ENCODE data around the gene PPP2R5A.

The PPP2R5A gene

DNA sequence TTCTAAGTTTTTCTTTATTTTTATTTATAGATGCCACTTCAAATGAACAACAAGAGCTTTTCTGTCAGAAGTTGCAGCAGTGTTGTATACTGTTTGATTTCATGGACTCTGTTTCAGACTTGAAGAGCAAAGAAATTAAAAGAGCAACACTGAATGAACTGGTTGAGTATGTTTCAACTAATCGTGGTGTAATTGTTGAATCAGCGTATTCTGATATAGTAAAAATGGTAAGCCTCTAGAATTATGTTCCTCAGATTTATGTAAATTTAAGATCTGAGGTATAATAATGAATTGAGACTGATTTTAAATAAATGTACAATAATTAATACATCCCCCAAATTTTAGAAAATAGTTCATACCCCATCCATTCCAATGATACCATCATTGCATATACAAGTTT, 43.9 kb downstream of the PPP2R5A start:
- H3K36me3 ChIP-seq (ENCODE audit: control insufficient read depth in 1 of 2, insufficient read depth in 2 of 2, low read length in 2 of 2) = peaks cover 6 to 10% of the 10 kb centered on the region in 2 donors
- no peak overlapping the region for H3K27ac ChIP-seq (ENCODE audit: low read length)
- H3K4me1 ChIP-seq (ENCODE audit: control insufficient read depth in 1 of 2, insufficient read depth in 2 of 2, low read length in 2 of 2) = no peaks in the 10 kb centered on the region
- H3K9me3 ChIP-seq (ENCODE audit: control insufficient read depth in 1 of 2, low read length in 2 of 2) = no peaks in the 10 kb centered on the region
- no peak overlapping the region for H3K4me3 ChIP-seq (ENCODE audit: low read depth in 1 of 2, low read length in 2 of 2)
- no peaks in the 10 kb centered on the region for H3K27me3 ChIP-seq (ENCODE audit: low read depth, low read length)

DNA sequence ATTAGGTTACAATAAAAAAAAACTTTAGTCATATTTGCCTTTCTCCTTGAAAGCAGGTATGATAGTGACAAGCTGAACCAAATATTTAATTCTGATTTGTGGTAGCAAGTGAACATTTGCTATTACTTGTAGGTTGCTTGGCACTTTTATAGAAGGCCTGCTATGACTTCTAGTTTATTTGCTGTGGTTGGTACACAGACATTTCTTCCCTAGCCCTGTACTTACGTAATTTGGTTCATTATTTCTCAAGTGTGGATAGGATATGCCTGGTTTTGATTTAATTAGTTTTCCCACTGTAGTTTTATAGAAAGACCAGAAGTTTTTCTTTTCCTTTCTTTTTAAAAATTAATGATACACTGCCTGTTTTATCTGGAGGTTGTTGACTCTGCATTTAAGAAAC, 55.9 kb downstream of the PPP2R5A start:
- Histone ChIP-seq H3K27me3 (ENCODE audit: low read depth, low read length) (no peaks in the 10 kb centered on the region), H3K27ac (ENCODE audit: low read length) (no peak overlapping the region), H3K9me3 (ENCODE audit: control insufficient read depth in 1 of 2, low read length in 2 of 2) (no peaks in the 10 kb centered on the region), H3K4me3 (ENCODE audit: low read depth in 1 of 2, low read length in 2 of 2) (no peak overlapping the region), H3K4me1 (ENCODE audit: control insufficient read depth in 1 of 2, insufficient read depth in 2 of 2, low read length in 2 of 2) (no peaks in the 10 kb centered on the region), H3K36me3 (ENCODE audit: control insufficient read depth in 1 of 2, insufficient read depth in 2 of 2, low read length in 2 of 2) (peaks cover 4 to 6% of the 10 kb centered on the region in 2 donors)

DNA sequence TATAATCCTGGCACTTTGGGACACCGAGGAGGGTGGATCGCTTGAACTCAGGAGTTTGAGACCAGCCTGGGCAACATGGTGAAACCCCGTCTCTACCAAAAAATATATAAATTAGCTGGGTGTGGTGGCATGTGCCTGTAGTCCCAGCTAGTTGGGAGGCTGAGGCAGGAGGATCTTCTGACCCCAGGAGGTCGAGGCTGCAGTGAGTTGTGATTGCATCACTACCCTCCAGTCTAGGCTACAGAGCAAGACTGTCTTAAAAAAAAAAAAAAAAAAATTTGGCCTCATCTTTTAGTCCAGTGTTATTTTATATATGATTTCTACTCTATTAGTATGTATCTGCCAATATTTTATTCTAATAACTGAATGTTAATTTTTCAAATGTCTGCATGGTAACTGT, 59.7 kb downstream of the PPP2R5A start:
- Histone ChIP-seq H3K4me3 (ENCODE audit: low read depth in 1 of 2, low read length in 2 of 2) (no peak overlapping the region), H3K36me3 (ENCODE audit: control insufficient read depth in 1 of 2, insufficient read depth in 2 of 2, low read length in 2 of 2) (peaks cover 15 to 22% of the 10 kb centered on the region in 2 donors), H3K4me1 (ENCODE audit: control insufficient read depth in 1 of 2, insufficient read depth in 2 of 2, low read length in 2 of 2) (no peaks in the 10 kb centered on the region), H3K27me3 (ENCODE audit: low read depth, low read length) (no peaks in the 10 kb centered on the region), H3K27ac (ENCODE audit: low read length) (no peak overlapping the region), H3K9me3 (ENCODE audit: control insufficient read depth in 1 of 2, low read length in 2 of 2) (no peaks in the 10 kb centered on the region)

DNA sequence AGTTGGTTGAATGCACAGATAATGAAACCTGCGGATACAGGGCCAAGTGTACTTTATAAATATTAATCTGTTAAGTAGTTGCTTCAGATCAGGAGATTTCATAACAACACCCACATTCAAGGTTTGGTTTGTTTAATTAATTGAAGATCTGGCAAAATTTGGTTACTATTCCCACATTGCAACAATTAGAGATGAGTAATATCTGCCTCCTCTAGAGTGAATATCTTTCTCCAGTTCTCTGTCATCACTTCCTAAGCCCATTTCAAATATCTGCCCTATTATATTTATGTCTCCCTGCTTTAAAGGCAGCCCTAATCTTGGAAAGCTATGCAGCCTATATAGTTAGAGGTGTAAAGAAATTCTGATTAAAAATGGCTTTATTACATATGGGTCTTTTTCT, 61.4 kb downstream of the PPP2R5A start:
- Histone ChIP-seq H3K4me1 (ENCODE audit: control insufficient read depth in 1 of 2, insufficient read depth in 2 of 2, low read length in 2 of 2) (no peaks in the 10 kb centered on the region), H3K36me3 (ENCODE audit: control insufficient read depth in 1 of 2, insufficient read depth in 2 of 2, low read length in 2 of 2) (peaks cover 15 to 24% of the 10 kb centered on the region in 2 donors), H3K9me3 (ENCODE audit: control insufficient read depth in 1 of 2, low read length in 2 of 2) (no peaks in the 10 kb centered on the region), H3K27me3 (ENCODE audit: low read depth, low read length) (no peaks in the 10 kb centered on the region), H3K4me3 (ENCODE audit: low read depth in 1 of 2, low read length in 2 of 2) (no peak overlapping the region), H3K27ac (ENCODE audit: low read length) (no peak overlapping the region)

DNA sequence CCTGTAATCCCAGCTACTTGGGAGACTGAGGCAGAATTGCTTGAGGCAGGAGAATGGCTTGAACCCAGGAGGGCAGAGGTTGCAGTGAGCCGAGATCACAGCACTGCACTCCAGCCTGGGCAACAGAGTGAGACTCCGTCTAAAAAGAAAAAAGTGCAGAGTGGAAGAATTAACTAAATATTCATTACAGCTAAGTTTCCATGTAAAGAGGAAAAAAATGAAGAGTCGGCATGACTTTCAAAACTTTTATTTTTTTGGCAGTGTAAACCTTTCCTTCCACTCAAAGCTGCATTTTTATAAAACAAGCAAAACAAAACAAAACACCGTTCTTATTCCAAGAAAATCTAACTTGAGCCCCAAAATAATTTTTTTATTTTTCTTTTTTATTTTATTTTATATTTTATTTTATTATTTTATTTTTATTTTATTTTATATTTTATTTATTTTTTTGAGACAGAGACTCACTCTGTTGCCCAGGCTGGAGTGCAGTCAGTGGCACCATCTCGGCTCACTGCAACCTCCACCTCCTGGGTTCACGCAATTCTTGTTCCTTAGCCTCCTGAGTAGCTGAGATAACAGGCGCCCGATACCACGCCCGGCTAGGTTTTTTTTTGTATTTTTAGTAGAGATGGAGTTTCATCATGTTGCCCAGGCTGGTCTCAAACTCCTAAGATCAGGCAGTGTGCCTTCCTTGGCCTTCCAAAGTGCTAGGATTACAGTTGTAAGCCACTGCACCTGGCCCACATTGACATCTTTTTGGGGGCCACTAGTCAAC, 66.6 kb downstream of the PPP2R5A start:
- Histone ChIP-seq H3K9me3 (ENCODE audit: control insufficient read depth in 1 of 2, low read length in 2 of 2) (no peaks in the 10 kb centered on the region), H3K27me3 (ENCODE audit: low read depth, low read length) (no peaks in the 10 kb centered on the region), H3K36me3 (ENCODE audit: control insufficient read depth in 1 of 2, insufficient read depth in 2 of 2, low read length in 2 of 2) (peaks cover 30 to 38% of the 10 kb centered on the region in 2 donors), H3K27ac (ENCODE audit: low read length) (no peak overlapping the region), H3K4me1 (ENCODE audit: control insufficient read depth in 1 of 2, insufficient read depth in 2 of 2, low read length in 2 of 2) (no peaks in the 10 kb centered on the region), H3K4me3 (ENCODE audit: low read depth in 1 of 2, low read length in 2 of 2) (no peak overlapping the region)

DNA sequence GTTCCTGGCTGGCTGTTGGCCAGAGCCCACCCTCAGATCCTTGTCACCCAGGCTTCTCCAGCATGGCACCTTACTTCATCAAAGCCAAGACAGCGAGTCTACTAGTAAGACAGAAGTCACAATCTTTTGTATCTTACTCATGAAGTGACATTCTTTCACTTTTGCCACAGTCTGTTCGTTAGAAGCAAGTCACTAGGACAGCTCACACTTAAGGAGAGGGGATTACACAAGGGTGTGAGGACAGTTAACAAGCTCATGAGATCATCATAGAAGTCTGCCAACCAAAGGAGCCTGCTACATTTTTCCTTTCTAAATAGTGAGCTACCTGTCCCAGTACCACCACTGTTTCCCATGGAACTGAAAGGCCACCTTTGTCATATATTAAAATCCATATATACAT, 68.0 kb downstream of the PPP2R5A start:
- H3K4me3 ChIP-seq (ENCODE audit: low read depth in 1 of 2, low read length in 2 of 2) = no peak overlapping the region
- peaks cover 37 to 44% of the 10 kb centered on the region in 2 donors for H3K36me3 ChIP-seq (ENCODE audit: control insufficient read depth in 1 of 2, insufficient read depth in 2 of 2, low read length in 2 of 2)
- no peak overlapping the region for H3K27ac ChIP-seq (ENCODE audit: low read length)
- no peaks in the 10 kb centered on the region for H3K27me3 ChIP-seq (ENCODE audit: low read depth, low read length)
- no peaks in the 10 kb centered on the region for H3K4me1 ChIP-seq (ENCODE audit: control insufficient read depth in 1 of 2, insufficient read depth in 2 of 2, low read length in 2 of 2)
- no peaks in the 10 kb centered on the region for H3K9me3 ChIP-seq (ENCODE audit: control insufficient read depth in 1 of 2, low read length in 2 of 2)

DNA sequence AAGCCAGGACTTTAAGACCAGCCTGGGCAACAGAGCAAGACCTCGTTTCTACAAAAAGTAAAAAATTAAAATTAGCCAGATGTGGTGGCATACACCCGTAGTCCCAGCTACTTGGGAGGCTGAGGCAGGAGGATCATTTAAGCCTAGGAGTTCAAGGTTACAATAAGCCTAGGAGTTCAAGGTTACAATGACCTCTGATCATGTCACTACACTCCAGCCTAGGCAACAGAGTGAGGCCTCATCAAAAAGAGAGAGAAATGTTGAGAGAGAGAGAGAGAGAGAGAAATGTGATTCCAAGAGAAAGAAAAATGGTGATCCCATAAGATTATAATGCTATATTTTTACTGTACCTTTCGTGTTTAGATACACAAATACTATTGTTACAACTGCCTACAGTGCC, 69.3 kb downstream of the PPP2R5A start:
- Histone ChIP-seq H3K4me1 (ENCODE audit: control insufficient read depth in 1 of 2, insufficient read depth in 2 of 2, low read length in 2 of 2) (no peaks in the 10 kb centered on the region), H3K9me3 (ENCODE audit: control insufficient read depth in 1 of 2, low read length in 2 of 2) (no peaks in the 10 kb centered on the region), H3K4me3 (ENCODE audit: low read depth in 1 of 2, low read length in 2 of 2) (no peak overlapping the region), H3K27ac (ENCODE audit: low read length) (no peak overlapping the region), H3K27me3 (ENCODE audit: low read depth, low read length) (no peaks in the 10 kb centered on the region), H3K36me3 (ENCODE audit: control insufficient read depth in 1 of 2, insufficient read depth in 2 of 2, low read length in 2 of 2) (peaks cover 36 to 45% of the 10 kb centered on the region in 2 donors)

DNA sequence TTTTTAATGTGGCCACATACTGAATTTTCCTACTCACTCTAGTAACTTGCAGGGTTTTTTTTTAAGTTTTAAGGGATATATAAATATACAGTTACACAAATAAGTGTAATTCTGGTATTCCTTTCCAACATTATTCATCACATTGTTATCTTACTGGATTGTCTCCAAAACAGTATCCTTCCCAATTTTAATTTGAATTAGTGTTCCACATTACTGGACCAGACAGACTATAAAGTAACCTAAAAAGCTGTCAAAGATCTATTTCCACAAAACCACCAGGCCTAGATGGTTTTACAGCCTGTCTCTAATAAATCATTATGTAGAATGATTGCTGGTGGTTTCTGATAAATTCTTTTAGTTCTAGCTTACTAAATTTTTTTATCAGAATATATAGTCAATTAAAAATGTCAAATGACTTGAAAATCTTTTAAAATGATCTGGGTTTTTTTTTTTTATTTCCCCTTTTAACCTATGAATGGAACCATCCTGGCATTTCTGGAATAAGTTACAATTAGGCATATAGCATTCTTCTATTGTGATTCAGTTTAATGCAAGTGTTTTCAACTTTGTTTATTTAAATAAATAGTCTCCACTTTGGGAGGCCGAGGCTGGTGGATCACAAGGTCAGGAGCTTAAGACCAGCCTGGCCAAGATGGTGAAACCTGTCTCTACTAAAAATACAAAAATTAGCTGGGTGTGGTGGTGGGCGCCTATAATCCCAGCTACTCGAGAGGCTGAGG, 70.2 kb downstream of the PPP2R5A start:
- Histone ChIP-seq H3K9me3 (ENCODE audit: control insufficient read depth in 1 of 2, low read length in 2 of 2) (no peaks in the 10 kb centered on the region), H3K4me1 (ENCODE audit: control insufficient read depth in 1 of 2, insufficient read depth in 2 of 2, low read length in 2 of 2) (no peaks in the 10 kb centered on the region), H3K36me3 (ENCODE audit: control insufficient read depth in 1 of 2, insufficient read depth in 2 of 2, low read length in 2 of 2) (peaks cover 40 to 42% of the 10 kb centered on the region in 2 donors), H3K27ac (ENCODE audit: low read length) (no peak overlapping the region), H3K27me3 (ENCODE audit: low read depth, low read length) (no peaks in the 10 kb centered on the region), H3K4me3 (ENCODE audit: low read depth in 1 of 2, low read length in 2 of 2) (no peak overlapping the region)

DNA sequence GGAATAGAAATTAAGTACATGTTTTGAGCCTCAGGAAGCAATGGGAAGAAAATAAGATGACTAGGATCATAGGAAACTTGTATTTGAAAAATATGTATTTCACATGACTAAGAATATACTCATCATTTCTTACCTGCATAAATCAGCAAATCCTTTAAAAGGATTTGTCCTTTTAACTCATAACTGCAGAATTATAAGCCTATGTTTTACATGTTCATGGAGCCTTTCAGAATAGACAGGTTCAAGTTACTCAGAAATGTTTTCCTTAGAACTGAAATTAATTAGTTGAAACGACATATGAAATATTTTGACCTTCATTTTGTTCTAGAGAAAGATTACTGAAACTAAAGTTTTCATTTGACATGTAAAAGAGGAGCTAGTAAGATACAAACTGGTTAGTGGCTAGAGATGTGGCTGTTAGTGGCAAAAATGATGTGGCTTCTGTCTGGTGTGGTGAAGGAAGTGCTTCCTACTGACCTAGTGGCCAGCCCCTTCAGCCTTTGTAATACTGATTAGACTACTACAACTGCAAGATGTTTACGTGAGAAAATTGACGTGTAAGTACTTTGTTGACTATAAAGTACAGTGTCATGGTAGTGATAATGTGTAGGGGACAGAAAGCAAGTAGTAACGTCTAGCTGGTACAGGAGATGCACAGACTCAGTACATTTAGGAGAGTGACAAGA, 74.7 kb downstream of the PPP2R5A start:
- no peak overlapping the region for H3K27ac ChIP-seq (ENCODE audit: low read length)
- H3K27me3 ChIP-seq (ENCODE audit: low read depth, low read length) = no peaks in the 10 kb centered on the region
- no peaks in the 10 kb centered on the region for H3K9me3 ChIP-seq (ENCODE audit: control insufficient read depth in 1 of 2, low read length in 2 of 2)
- H3K36me3 ChIP-seq (ENCODE audit: control insufficient read depth in 1 of 2, insufficient read depth in 2 of 2, low read length in 2 of 2) = peaks cover 35 to 44% of the 10 kb centered on the region in 2 donors
- H3K4me1 ChIP-seq (ENCODE audit: control insufficient read depth in 1 of 2, insufficient read depth in 2 of 2, low read length in 2 of 2) = no peaks in the 10 kb centered on the region
- H3K4me3 ChIP-seq (ENCODE audit: low read depth in 1 of 2, low read length in 2 of 2) = no peak overlapping the region

DNA sequence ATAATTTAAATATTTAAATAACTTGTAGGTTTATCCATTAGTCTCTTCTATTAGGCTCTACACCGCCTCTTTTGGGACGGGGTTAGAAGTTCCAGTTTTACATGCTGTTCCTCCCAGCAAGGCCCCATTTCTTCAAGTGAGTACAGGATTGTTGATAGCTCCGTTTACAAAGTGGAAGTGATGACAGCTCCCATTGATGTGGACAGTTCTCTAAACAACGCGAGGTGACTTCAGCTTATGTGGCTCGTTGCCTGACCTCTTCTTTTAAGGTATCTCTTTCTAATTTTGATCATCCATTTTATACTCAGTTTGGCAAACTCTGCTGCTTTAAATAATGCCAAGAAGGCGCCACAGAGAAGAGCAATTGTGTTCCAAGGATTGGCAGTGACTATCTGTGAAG, 79.8 kb downstream of the PPP2R5A start:
- H3K27me3 ChIP-seq (ENCODE audit: low read depth, low read length) = no peaks in the 10 kb centered on the region
- H3K9me3 ChIP-seq (ENCODE audit: control insufficient read depth in 1 of 2, low read length in 2 of 2) = no peaks in the 10 kb centered on the region
- H3K4me1 ChIP-seq (ENCODE audit: control insufficient read depth in 1 of 2, insufficient read depth in 2 of 2, low read length in 2 of 2) = no peaks in the 10 kb centered on the region
- no peak overlapping the region for H3K27ac ChIP-seq (ENCODE audit: low read length)
- H3K36me3 ChIP-seq (ENCODE audit: control insufficient read depth in 1 of 2, insufficient read depth in 2 of 2, low read length in 2 of 2) = peaks cover 10 to 22% of the 10 kb centered on the region in 2 donors
- no peak overlapping the region for H3K4me3 ChIP-seq (ENCODE audit: low read depth in 1 of 2, low read length in 2 of 2)

DNA sequence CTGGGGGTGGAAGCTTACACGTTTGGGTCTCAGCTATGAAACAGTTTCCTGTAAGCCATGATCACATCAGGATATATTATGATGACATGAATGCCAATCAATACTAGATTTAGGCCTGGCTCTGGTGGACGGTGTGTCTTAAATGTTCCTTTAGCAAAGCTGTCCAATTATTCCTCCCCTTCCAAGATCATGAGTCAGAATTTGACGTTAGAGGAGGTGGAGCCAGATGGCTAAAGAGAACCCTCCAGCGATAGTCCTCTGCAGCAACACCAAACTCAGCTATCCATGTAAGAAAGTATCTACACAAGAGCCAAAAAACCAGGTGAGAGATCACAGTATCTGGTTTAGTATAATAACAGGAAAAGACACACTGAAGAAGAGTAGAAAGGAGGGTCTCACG, 81.7 kb downstream of the PPP2R5A start:
- no peaks in the 10 kb centered on the region for H3K9me3 ChIP-seq (ENCODE audit: control insufficient read depth in 1 of 2, low read length in 2 of 2)
- H3K27ac ChIP-seq (ENCODE audit: low read length) = no peak overlapping the region
- H3K36me3 ChIP-seq (ENCODE audit: control insufficient read depth in 1 of 2, insufficient read depth in 2 of 2, low read length in 2 of 2) = peaks cover 0 to 9% of the 10 kb centered on the region in 2 donors
- no peaks in the 10 kb centered on the region for H3K4me1 ChIP-seq (ENCODE audit: control insufficient read depth in 1 of 2, insufficient read depth in 2 of 2, low read length in 2 of 2)
- no peaks in the 10 kb centered on the region for H3K27me3 ChIP-seq (ENCODE audit: low read depth, low read length)
- H3K4me3 ChIP-seq (ENCODE audit: low read depth in 1 of 2, low read length in 2 of 2) = no peak overlapping the region

All from muscle layer of duodenum (tissue), 2 donors.